Measurements from ENCODE around the gene MRPS25.

Gene MRPS25

DNA sequence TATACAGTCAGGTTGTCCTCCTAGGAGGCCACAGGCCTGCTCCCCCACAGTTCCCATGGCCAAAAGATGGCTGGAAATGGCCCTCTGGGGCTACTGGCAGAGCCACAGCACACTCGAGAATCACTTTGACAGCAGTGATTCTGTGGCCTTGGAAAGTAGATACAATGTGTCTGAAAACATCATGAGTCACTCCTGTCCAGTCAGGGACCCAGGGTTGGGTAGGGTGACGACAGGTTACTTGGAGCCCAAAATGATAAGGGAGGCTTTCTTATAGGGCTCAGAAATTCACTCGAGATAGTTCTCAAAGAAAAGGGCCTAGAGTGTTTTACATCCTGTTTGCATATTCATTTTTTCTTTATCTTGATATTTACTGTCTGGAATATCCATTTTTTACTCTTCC lies 24.3 kb downstream of the MRPS25 start:
- no peak overlapping the region for H2BK15ac ChIP-seq (ENCODE audit: low read depth, poor library complexity, severe bottlenecking)
- no peak for DNase-seq
- no peak overlapping the region for H2AK5ac ChIP-seq (ENCODE audit: low read length, severe bottlenecking)
- H3K4me3 ChIP-seq (ENCODE audit: insufficient read depth in 1 of 2, low read depth in 1 of 2, low read length in 2 of 2) = no peak overlapping the region
- no peak overlapping the region for H2BK120ac ChIP-seq (ENCODE audit: low read depth, low read length)
- no peak overlapping the region for H3K14ac ChIP-seq (ENCODE audit: low read length in 2 of 2)
- no peak overlapping the region for H4K8ac ChIP-seq (ENCODE audit: low read length)
- WGBS = 84% methylated on average over 2 of the region's 3 CpGs
- H3K27ac ChIP-seq (ENCODE audit: low read length, poor library complexity, severe bottlenecking) = no peak overlapping the region
- H3K36me3 ChIP-seq (ENCODE audit: control insufficient read depth in 1 of 2, insufficient read depth in 2 of 2, low read depth in 1 of 2, low read length in 2 of 2) = peaks cover 48 to 97% of the 10 kb centered on the region in 2 experiments
- H3K4me1 ChIP-seq (ENCODE audit: control insufficient read depth, insufficient read depth, low read depth, low read length) = no peaks in the 10 kb centered on the region
- H3K18ac ChIP-seq (ENCODE audit: low read depth in 1 of 2, low read length in 2 of 2) = no peak overlapping the region
- H4K91ac ChIP-seq (ENCODE audit: low read length) = no peak overlapping the region
- H3K9me3 ChIP-seq (ENCODE audit: control insufficient read depth, low read length) = no peaks in the 10 kb centered on the region
- H3K4me2 ChIP-seq (ENCODE audit: low read length, poor library complexity, severe bottlenecking) = no peak overlapping the region
- no peak overlapping the region for H2BK12ac ChIP-seq (ENCODE audit: low read length in 2 of 2)
- H2BK5ac ChIP-seq (ENCODE audit: low read depth, low read length, poor library complexity, severe bottlenecking) = no peak overlapping the region
- H2AFZ ChIP-seq (ENCODE audit: low read depth, low read length) = no peak overlapping the region
- H3K27me3 ChIP-seq (ENCODE audit: control insufficient read depth in 1 of 2, insufficient read depth in 1 of 2, low read length in 2 of 2) = no peaks in the 10 kb centered on the region
- H3K23ac ChIP-seq (ENCODE audit: low read length in 2 of 2) = no peak overlapping the region
- H3K9ac ChIP-seq (ENCODE audit: low read length) = no peak overlapping the region
- H3K79me1 ChIP-seq (replicated peaks; ENCODE audit: low read length, poor library complexity, severe bottlenecking) = peaks cover 34% of the 10 kb centered on the region
- no peak overlapping the region for H3K4ac ChIP-seq (ENCODE audit: low read depth in 1 of 2, low read length in 2 of 2)

DNA sequence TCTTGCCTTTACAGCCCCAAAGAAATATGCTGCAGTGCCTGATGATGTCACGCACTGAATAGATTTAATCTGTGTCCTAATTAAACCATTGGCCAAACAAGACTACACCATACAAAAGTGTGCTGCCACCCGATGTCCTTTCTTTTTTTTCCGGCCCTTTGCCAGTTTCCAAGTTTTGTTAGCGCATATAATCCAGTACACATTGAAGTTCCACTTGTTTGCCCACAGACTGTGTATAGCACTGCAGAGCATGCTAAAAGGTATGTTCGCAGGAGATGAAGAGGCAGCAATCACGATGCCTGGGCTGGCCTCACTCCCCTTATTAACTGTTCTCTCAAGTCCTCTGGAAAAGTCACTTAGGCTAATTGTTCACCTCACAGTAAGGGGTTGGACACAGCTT lies 26.8 kb downstream of the MRPS25 start:
- WGBS = 93% methylated on average over 6 of the region's 6 CpGs
- H3K9me3 ChIP-seq (ENCODE audit: control insufficient read depth, low read length) = no peaks in the 10 kb centered on the region
- no peak overlapping the region for H4K91ac ChIP-seq (ENCODE audit: low read length)
- H3K79me1 ChIP-seq (replicated peaks; ENCODE audit: low read length, poor library complexity, severe bottlenecking) = peaks cover 28% of the 10 kb centered on the region
- no peak overlapping the region for H3K9ac ChIP-seq (ENCODE audit: low read length)
- no peaks in the 10 kb centered on the region for H3K4me1 ChIP-seq (ENCODE audit: control insufficient read depth, insufficient read depth, low read depth, low read length)
- no peak overlapping the region for H3K4me3 ChIP-seq (ENCODE audit: insufficient read depth in 1 of 2, low read depth in 1 of 2, low read length in 2 of 2)
- no peak overlapping the region for H3K4ac ChIP-seq (ENCODE audit: low read depth in 1 of 2, low read length in 2 of 2)
- H3K18ac ChIP-seq (ENCODE audit: low read depth in 1 of 2, low read length in 2 of 2) = no peak overlapping the region
- H2AFZ ChIP-seq (ENCODE audit: low read depth, low read length) = no peak overlapping the region
- no peak overlapping the region for H3K4me2 ChIP-seq (ENCODE audit: low read length, poor library complexity, severe bottlenecking)
- H3K36me3 ChIP-seq (ENCODE audit: control insufficient read depth in 1 of 2, insufficient read depth in 2 of 2, low read depth in 1 of 2, low read length in 2 of 2) = peaks cover 46 to 94% of the 10 kb centered on the region in 2 experiments
- H3K14ac ChIP-seq (ENCODE audit: low read length in 2 of 2) = no peak overlapping the region
- H3K27me3 ChIP-seq (ENCODE audit: control insufficient read depth in 1 of 2, insufficient read depth in 1 of 2, low read length in 2 of 2) = no peaks in the 10 kb centered on the region
- no peak overlapping the region for H2BK5ac ChIP-seq (ENCODE audit: low read depth, low read length, poor library complexity, severe bottlenecking)
- no peak overlapping the region for H2AK5ac ChIP-seq (ENCODE audit: low read length, severe bottlenecking)
- H4K8ac ChIP-seq (ENCODE audit: low read length) = no peak overlapping the region
- H2BK15ac ChIP-seq (ENCODE audit: low read depth, poor library complexity, severe bottlenecking) = no peak overlapping the region
- H3K23ac ChIP-seq (ENCODE audit: low read length in 2 of 2) = no peak overlapping the region
- no peak for DNase-seq
- no peak overlapping the region for H2BK12ac ChIP-seq (ENCODE audit: low read length in 2 of 2)
- no peak overlapping the region for H3K27ac ChIP-seq (ENCODE audit: low read length, poor library complexity, severe bottlenecking)
- H2BK120ac ChIP-seq (ENCODE audit: low read depth, low read length) = no peak overlapping the region

DNA sequence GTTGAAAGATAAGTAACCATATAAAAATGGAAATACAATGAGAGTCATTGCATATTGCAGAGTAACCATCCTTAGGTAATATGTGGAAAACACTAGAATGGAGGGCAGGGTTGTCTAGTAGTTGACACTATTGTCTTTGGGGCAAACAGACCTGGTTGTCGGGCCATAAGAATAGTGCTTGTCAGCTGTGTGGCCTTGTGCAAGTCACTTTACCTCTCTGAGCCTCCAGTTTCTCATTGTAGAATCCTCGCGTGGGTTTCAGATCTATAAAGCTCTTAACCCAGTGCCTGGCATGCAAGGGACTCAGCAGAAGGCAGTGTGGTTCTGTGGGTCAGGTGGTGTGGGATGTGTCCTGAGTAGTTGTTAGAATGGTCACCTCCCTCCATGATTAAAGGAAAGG lies 32.0 kb downstream of the MRPS25 start:
- H2AFZ ChIP-seq (ENCODE audit: low read depth, low read length) = no peak overlapping the region
- no peak overlapping the region for H2BK12ac ChIP-seq (ENCODE audit: low read length in 2 of 2)
- no peak overlapping the region for H4K91ac ChIP-seq (ENCODE audit: low read length)
- H3K23ac ChIP-seq (ENCODE audit: low read length in 2 of 2) = no peak overlapping the region
- H3K27ac ChIP-seq (ENCODE audit: low read length, poor library complexity, severe bottlenecking) = no peak overlapping the region
- H3K9me3 ChIP-seq (ENCODE audit: control insufficient read depth, low read length) = no peaks in the 10 kb centered on the region
- H3K14ac ChIP-seq (ENCODE audit: low read length in 2 of 2) = no peak overlapping the region
- H3K4me1 ChIP-seq (ENCODE audit: control insufficient read depth, insufficient read depth, low read depth, low read length) = no peaks in the 10 kb centered on the region
- H3K27me3 ChIP-seq (ENCODE audit: control insufficient read depth in 1 of 2, insufficient read depth in 1 of 2, low read length in 2 of 2) = no peaks in the 10 kb centered on the region
- H2BK15ac ChIP-seq (ENCODE audit: low read depth, poor library complexity, severe bottlenecking) = no peak overlapping the region
- H3K4me3 ChIP-seq (ENCODE audit: insufficient read depth in 1 of 2, low read depth in 1 of 2, low read length in 2 of 2) = no peak overlapping the region
- no peak overlapping the region for H3K4me2 ChIP-seq (ENCODE audit: low read length, poor library complexity, severe bottlenecking)
- peaks cover 54 to 94% of the 10 kb centered on the region in 2 experiments for H3K36me3 ChIP-seq (ENCODE audit: control insufficient read depth in 1 of 2, insufficient read depth in 2 of 2, low read depth in 1 of 2, low read length in 2 of 2)
- over 99% methylated on average over 3 of the region's 3 CpGs for WGBS
- H2BK120ac ChIP-seq (ENCODE audit: low read depth, low read length) = no peak overlapping the region
- H3K9ac ChIP-seq (ENCODE audit: low read length) = no peak overlapping the region
- no peak for DNase-seq
- H3K4ac ChIP-seq (ENCODE audit: low read depth in 1 of 2, low read length in 2 of 2) = no peak overlapping the region
- no peak overlapping the region for H3K18ac ChIP-seq (ENCODE audit: low read depth in 1 of 2, low read length in 2 of 2)
- H2BK5ac ChIP-seq (ENCODE audit: low read depth, low read length, poor library complexity, severe bottlenecking) = no peak overlapping the region
- H4K8ac ChIP-seq (ENCODE audit: low read length) = no peak overlapping the region
- peaks cover 16% of the 10 kb centered on the region for H3K79me1 ChIP-seq (replicated peaks; ENCODE audit: low read length, poor library complexity, severe bottlenecking)
- no peak overlapping the region for H2AK5ac ChIP-seq (ENCODE audit: low read length, severe bottlenecking)

DNA sequence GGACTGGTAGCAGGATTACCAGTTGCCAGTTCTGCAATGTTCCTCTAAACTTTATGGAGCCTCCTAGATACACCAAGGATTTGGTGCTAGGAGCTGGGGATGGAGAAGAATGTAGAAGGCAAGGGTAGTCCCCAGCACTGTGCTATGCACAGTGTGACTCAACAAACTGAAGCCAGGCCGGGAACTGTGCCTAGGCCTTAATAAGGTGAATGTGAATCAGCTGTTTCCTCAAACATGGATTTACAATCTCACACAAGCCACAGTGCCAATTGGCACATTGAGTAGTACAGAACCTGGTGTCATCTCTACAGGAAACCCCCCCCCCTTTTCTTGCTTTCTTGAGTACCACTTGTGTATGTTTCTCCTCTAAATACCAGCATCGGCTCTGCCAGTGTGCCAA lies 32.5 kb downstream of the MRPS25 start:
- no peak for DNase-seq
- Histone ChIP-seq H3K4me2 (ENCODE audit: low read length, poor library complexity, severe bottlenecking) (no peak overlapping the region), H3K4me1 (ENCODE audit: control insufficient read depth, insufficient read depth, low read depth, low read length) (no peaks in the 10 kb centered on the region), H3K23ac (ENCODE audit: low read length in 2 of 2) (no peak overlapping the region), H4K91ac (ENCODE audit: low read length) (no peak overlapping the region), H3K79me1 (replicated peaks; ENCODE audit: low read length, poor library complexity, severe bottlenecking) (peaks cover 16% of the 10 kb centered on the region), H2BK120ac (ENCODE audit: low read depth, low read length) (no peak overlapping the region), H3K4ac (ENCODE audit: low read depth in 1 of 2, low read length in 2 of 2) (no peak overlapping the region), H3K14ac (ENCODE audit: low read length in 2 of 2) (no peak overlapping the region), H3K4me3 (ENCODE audit: insufficient read depth in 1 of 2, low read depth in 1 of 2, low read length in 2 of 2) (no peak overlapping the region), H4K8ac (ENCODE audit: low read length) (no peak overlapping the region), H3K36me3 (ENCODE audit: control insufficient read depth in 1 of 2, insufficient read depth in 2 of 2, low read depth in 1 of 2, low read length in 2 of 2) (peaks cover 54 to 91% of the 10 kb centered on the region in 2 experiments), H2BK12ac (ENCODE audit: low read length in 2 of 2) (no peak overlapping the region), H3K27me3 (ENCODE audit: control insufficient read depth in 1 of 2, insufficient read depth in 1 of 2, low read length in 2 of 2) (no peaks in the 10 kb centered on the region), H2AFZ (ENCODE audit: low read depth, low read length) (no peak overlapping the region), H2AK5ac (ENCODE audit: low read length, severe bottlenecking) (no peak overlapping the region), H3K9me3 (ENCODE audit: control insufficient read depth, low read length) (no peaks in the 10 kb centered on the region), H3K27ac (ENCODE audit: low read length, poor library complexity, severe bottlenecking) (no peak overlapping the region), H3K9ac (ENCODE audit: low read length) (no peak overlapping the region), H2BK15ac (ENCODE audit: low read depth, poor library complexity, severe bottlenecking) (no peak overlapping the region), H2BK5ac (ENCODE audit: low read depth, low read length, poor library complexity, severe bottlenecking) (no peak overlapping the region), H3K18ac (ENCODE audit: low read depth in 1 of 2, low read length in 2 of 2) (no peak overlapping the region)
- 100% methylated on average over 2 of the region's 2 CpGs for WGBS
